NCI-H2107 (cell line): Measurements from ENCODE around the gene PPP2R2B.
A peak's percentile ranks its signal among the peaks of the same experiment; 100 is the strongest.

ENCODE experiments used
- DNase-seq: peaks from one replicate; lab custom pipeline; 2025; lab: John Stamatoyannopoulos, UW

Gene PPP2R2B

DNA sequence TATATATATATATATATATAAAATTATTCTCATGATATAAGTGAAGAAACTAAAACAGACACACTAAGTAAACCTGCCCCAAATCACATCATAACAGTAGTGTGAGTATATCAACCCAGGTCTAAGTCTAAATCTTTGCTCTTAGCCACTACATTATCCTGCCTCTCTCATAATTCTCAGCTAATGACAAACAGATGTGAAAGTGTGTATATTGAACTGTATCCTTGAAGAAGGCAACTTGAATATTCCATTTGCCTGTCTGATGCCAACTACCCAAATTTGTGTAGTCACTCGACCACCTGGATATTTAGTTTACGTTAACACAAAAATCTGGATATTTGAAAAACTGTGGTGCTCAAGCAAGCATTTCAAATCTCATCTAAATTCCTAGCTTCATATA, 97.4 kb downstream of the PPP2R2B start:
- DNase-seq: no peak

- DNase-seq: no peak
Observed at GRCh38 chr5:146779211-146779869, 99.2 kb downstream of the PPP2R2B start.

DNA sequence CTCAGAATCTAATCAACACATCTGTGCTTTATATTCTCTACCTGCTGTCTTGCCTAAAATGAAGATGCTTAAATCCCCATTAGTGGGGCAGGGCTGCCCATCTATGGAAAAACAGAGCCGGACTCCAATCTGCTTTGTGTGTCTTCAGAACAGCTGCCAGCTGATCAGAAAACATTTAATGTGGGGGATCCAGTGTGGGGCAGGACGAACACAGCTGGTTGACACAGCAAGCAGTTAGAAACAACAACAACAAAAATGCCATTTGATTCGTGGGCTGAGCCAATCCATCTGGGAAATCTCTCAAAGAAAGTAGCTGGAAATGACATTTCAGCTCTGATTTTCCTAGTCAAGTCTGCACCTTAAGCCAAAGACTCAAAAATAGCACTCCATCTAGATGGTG, 99.8 kb downstream of the PPP2R2B start:
- no peak for DNase-seq

- no peak for DNase-seq
Observed at GRCh38 chr5:146778261-146778660, 100.3 kb downstream of the PPP2R2B start.

DNA sequence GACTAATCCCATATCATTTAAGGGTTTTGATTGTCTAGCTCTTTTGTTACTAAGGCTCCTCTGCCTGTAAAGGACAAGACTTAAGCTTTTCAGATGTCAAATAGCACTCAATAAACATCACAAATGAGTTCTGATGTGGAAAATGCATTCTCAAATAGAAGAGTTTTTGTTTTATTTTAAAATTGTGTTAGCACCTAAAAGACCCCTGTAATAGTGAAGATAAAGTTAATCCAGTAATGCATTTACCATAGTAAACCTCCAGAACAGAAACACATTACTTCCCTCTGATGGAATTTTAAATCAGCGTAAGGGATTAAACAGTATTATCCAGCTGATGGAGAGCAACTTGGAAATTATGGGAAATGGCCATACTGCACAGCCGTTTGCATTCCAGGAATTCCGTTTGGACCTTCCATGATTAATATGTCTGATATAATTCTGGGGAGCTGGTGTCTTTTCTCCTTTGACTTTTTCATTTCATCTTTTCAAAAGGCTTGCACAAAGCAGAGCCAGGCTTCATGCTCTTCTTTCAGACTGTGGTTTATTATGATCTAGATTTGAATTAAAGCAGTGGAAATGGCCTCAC, 105.6 kb downstream of the PPP2R2B start:
- DNase-seq: no peak

DNA sequence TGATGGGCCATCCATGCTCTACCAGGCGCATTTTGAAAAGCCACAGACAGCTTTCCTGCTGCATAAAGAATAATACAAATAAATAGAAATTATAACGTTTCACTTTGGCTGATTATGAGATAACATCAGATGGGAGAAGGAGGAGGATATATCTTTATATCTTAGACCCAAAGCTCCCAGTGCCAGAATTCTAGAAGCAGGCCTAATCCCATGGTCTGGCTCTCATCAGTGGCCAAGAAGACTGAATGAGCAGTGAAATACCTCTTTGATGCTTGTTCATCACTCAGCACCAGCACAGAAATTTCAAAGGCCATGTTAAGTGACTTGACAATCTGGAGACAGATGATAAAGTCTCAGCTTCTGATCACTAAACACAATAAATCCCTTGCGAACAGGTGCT, 107.6 kb downstream of the PPP2R2B start:
- no peak for DNase-seq

DNA sequence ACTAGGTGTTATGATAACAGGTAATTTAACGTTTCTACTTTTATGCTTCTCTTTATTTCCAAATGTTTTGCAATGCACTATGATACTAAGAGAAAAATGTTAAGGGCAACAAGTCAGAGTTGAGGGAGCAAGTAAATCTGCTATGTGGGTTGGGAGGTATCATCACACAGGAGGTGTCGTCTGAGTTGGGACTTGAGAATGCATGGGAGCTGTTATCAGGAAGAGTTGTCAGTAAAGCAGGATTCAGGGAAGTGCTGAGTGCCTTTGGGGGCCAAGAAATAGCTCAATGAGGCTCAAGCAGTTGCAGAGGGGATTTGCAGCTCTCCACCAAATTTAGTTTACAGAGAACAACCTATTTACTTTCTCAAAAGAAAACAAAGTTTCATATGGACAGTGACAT, 108.0 kb downstream of the PPP2R2B start:
- no peak for DNase-seq

- no peak for DNase-seq
Observed at GRCh38 chr5:146767534-146767933, 111.0 kb downstream of the PPP2R2B start.

DNA sequence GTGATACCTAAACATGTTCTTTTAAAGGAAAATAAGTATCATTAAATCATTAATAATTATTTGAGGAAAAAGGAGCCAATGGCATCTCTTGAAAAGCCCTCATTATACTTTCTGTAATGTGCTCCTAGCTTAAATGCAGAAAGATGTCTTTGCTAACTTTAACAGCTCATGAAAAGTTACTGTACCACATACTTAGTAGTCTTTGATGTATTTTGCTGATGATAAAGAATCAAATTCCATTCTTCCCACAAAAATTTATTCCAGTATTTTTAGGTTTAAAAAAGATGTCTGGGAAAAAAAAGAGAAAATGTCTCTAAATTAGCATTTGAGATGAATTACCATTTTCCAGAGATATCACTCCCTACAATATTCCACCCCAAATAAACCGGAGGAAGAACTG, 112.5 kb downstream of the PPP2R2B start:
- no peak for DNase-seq

DNA sequence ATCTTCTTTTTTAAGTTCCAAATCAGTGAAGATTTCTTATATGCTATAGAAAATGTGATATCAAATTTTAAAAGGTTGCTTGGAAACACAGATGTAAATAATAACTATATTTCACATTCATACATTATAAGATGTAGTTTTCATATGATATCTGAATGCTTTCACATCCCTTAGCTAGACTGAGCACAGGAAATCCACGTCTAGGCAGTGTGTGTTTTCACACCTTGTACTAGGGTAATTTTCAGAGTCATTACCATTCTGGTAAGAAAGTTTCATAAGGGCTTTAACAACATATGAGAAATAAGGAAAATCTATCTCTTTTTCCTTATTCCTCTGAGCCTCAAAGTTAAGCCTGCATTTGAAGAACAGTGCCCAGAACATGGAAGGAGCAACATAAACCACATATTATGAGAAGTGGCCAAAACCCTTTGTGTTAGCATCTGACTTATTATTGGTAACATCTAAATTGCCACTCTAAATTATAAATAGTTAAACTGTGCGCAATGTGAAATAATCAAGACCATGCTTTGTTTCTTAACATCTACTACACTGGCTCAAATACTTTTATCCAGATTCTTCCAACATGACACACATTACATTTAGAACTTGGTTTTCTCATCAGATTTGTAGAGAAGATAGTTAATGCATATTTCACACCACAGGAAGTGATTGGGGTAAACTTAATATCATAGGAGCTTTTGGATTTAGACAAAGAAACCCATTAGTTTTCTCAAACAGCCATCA, 113.3 kb downstream of the PPP2R2B start:
- DNase-seq: no peak

DNA sequence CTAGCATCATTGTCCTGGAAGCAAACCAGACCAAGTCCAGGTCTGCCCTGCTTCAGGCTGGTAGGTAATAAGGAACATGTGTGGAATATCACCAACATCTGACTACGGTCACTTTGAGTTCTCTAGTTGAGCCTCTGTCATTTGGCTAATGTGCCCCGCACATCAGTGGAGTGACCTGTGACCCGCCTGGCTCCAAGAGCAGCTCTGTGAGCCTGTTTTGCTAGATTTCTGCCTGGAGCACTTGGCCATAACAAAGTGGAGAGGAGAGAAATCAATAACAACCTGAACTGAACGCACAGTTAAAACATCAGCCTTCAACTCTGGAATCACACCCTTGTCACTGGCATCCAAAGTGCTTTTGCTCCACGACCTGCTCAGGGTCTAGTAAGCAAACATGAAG, 115.7 kb downstream of the PPP2R2B start:
- no peak for DNase-seq

DNA sequence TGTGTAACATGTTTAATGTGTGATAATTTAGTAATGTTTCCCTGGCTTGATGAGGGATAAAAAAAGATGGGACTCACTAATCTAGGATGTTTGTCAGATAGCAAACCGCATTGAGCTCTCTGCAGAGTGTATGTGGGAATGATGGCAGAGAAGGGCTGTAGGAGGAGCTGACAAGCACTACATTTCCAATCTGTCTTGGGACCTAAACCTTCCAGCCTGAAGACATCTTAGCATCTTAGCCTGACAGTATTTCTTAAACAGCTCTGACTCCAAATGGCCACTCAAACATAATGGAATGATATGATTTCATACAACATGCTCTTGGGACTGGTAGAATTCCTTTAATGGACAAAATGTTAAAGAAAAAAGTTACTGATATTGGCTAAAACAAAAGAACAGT, 116.7 kb downstream of the PPP2R2B start:
- DNase-seq: no peak

DNA sequence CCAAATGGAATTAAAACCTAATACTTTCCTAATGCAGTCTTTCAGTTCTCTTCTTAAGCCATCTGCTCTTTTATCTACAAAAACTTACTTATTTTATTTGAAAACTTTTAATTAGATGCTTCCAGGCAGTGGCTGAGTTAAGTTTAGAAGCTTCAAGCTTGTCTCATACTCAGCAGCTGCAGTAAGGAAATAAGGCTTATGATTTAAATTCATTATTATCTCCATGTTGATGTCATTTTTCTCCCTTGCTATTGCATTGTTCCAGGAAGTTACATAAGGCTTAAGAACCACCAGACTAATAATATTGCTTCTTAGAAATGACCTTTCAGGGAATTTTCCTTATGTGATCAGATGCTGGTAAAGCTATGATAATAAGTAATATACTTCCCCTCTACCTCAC, 119.6 kb downstream of the PPP2R2B start:
- DNase-seq: no peak

DNA sequence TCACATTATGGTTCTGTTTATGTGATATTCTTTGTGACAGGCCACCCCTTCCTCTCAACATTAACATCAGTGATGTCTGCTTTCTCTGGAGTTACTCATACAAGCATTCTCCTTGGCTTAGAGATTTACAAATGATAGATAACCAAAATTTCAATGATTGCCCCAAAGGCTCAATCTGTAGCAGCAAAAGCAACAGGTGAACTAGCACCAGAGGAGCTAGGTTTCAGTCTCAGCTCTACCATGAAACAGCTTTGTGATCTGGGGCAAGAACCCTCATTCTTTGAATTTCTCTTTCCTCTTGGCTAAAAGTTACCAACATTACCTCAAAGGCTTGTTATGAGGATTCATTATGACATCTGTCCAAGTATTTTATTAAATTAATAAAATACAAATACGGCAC, 120.5 kb downstream of the PPP2R2B start:
- no peak for DNase-seq

DNA sequence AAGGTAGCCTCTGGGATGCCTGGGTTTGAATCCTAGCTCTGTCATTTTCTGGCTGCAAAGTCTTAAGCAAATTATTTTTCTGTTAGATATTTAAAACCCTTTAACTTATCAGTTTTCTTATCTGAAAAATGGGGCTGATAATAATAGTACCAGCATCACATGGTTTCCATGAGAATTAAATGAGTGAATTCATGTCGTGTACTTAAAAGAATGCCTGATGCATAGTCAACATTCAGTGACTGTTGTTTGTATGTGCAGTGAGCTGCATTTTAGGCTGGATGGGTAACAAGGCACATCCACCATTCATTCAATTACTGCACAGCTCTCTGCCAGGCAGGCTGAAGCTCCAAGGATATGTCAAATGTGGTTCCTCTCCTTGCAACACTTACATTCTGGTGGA, 122.0 kb downstream of the PPP2R2B start:
- DNase-seq: no peak

- no peak for DNase-seq
Observed at GRCh38 chr5:146755793-146756192, 122.8 kb downstream of the PPP2R2B start.

DNA sequence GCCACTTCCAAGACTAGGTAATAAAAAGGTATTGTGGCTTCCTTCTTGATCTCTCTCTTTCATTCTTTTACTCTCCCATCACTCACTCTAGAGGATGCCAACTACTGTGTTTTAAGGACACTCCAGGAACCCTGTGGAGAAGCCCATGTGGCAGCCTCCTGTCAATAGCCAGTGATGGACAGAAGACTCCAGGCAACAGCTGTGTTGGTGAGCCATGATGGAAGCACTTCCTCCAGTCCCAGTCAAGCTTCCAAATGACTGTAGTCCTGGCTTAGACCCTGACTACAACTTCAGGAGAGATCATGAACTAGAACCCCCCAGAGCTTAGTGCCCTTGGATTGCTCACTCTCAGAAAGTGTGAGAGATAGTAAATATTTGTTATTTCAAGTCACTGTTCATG, 123.9 kb downstream of the PPP2R2B start:
- DNase-seq: no peak

DNA sequence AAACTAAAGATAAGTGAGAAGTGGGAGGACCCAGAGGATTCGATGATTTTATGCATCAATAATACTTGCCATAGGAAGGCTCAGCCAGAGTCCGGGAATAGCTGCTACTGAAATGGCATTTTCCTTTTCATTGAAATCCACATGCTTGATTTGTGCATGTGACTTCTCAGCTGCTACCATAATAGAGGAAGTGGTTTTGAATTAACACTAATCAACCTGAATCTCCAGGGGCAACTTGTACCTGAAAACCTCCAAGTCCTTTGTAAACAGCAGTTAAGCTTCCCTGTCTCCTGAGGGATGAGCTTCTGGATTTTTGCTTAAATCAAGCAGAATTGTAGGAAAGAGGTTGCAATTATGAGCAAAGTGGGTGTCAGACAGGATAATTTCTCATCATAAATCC, 124.9 kb downstream of the PPP2R2B start:
- DNase-seq: peak; percentile 14

GRCh38 chr5:146751781-146752401, 126.7 kb downstream of the PPP2R2B start:
- no peak for DNase-seq

DNA sequence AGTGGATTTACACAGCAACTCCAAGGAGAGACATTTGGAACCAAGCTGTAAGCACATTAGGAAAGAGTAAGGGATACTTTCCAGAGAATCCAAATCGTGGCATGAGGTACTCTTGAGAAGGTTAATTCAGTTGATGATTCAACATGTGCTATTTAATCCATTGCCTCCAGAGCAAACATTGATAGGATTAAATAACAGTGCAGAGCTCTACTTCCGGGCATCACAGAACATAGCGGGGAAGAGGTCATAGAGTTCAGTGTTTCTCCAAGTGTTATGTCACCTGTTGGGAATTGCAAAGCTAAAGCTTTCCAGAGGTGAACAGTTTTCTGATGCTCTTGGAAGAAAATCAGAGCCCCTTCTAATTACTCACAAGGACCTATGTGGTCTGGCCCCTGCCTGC, 127.5 kb downstream of the PPP2R2B start:
- DNase-seq: peak; percentile 4

DNA sequence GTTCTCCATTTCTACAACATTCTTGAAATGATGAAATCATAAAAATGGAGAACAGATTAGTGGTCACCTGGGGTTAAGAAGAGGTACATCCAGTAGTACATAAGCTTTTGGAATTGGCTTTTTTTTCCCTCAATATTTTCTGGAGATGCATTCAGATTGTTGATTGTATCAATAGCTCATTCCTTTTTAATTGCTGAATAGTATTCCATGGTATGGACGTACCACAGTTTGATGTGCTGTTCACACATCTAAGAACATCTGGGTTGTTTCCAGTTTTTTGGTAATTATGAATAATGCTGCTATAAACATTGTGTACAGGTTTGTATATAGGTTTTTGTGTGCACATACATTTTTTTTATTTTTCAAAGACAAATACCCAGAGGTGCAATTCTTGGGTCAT, 130.0 kb downstream of the PPP2R2B start:
- no peak for DNase-seq

DNA sequence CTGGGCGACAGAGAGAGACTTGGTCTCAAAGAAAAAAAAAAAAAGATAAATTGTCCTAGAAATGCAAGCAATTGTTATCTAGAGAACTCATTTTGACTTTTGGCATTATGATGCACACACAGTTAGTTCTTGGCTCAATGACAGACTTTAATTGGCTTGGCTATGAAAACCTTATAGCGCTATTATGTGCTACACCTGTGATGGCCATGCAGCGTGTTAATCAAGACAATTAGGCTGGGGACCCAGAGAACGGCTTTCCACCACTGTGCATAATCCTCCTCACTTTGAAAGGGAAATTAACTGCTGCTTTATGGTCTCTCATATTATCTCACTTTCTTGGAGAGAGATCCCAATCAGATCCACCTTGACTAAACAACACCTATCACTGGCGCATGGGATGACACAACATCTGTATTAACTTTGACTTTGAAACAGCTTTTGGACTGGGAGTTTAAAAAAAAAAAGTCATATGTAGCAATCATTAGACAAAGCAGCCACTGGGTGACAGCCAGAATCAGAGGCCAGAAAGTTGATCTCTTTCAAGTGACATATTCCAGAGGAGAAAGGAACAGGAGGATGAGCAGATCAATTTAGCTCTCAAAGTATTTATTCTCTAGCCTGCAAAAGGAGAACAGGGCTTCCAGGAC, 132.5 kb downstream of the PPP2R2B start:
- peak; percentile 0 for DNase-seq
